K562 (cell line): ENCODE data around the gene SYT6. TPM values are rescaled to one million over a fixed set of nuclear protein-coding genes. Genes with fewer than 3 reads are reported as not detected.
A peak's percentile ranks its signal among the peaks of the same experiment; 100 is the strongest.

ENCODE experiments used
- ATAC-seq: fragments of 200-7000 bp; cut with Tn5 transposase; 3 replicates; pipeline ENCODE4 v1.9.1; 2020; ENCODE audit warnings: moderate library complexity
- BruUV-seq: library from RNA; stranded (reverse); fragments of 400-500 nt; replicated peaks from 2 replicates; lab custom pipeline; 2021; lab: Mats Ljungman, UMichigan
- CTCF ChIA-PET: fragments of 300-600 bp; formaldehyde crosslinking; extraction: SDS; loops from one replicate; lab custom pipeline; 2021; ENCODE audit warnings: low intra/inter-chr PET ratio; lab: Yijun Ruan, JAX
- POLR2A ChIA-PET: fragments of 300-600, 350-650 bp; sonication (Branson Sonifier 250); formaldehyde crosslinking; extraction: SDS; loops from one replicate; lab custom pipeline; 2021; ENCODE audit warnings: antibody characterized with exemption, inconsistent platforms; lab: Yijun Ruan, JAX
- DNase-seq, 4 experiments: peaks; one replicate each; pipeline versions ENCODE4 v3.0.0 to v3.0.0-alpha.2; 2011 to 2018; ENCODE audit warnings: low spot score in 3 of 4, mixed read lengths in 3 of 4; ENCODE audit errors: extremely low read depth in 1 of 4
- FAIRE-seq: peaks from 2 replicates; lab custom pipeline; 2011; peaks lifted over from hg19 to GRCh38; lab: Jason Lieb, UNC
- H2AFZ ChIP-seq: 2 replicates; pipeline ENCODE4 v1.6.0; 2011; ENCODE audit warnings: low read depth, low read length, control low read depth, inconsistent platforms
- H3K27ac ChIP-seq: fragments of 200-600 bp; 3 replicates; pipeline ENCODE4 v1.8.0; 2011; ENCODE audit warnings: low read depth, mild to moderate bottlenecking, control low read depth, inconsistent platforms, low read length, moderate library complexity, mixed read lengths; ENCODE audit errors: extremely low read depth
- H3K27me3 ChIP-seq, 2 experiments: fragments of 300-600 bp in 1 of 2; 2 replicates in 1 of 2; 3 replicates in 1 of 2; pipeline versions ENCODE4 v1.6.0 to v1.8.0; 2011; ENCODE audit warnings: inconsistent platforms in 2 of 2, low read length in 2 of 2, mild to moderate bottlenecking in 1 of 2, mixed read lengths in 1 of 2, moderate library complexity in 1 of 2; ENCODE audit not compliant: control insufficient read depth in 2 of 2, insufficient read depth in 2 of 2
- H3K36me3 ChIP-seq: fragments of 300-600 bp; 3 replicates; pipeline ENCODE4 v1.8.0; 2011; ENCODE audit warnings: mild to moderate bottlenecking, low read length, inconsistent platforms; ENCODE audit not compliant: control insufficient read depth, insufficient read depth
- H3K4me1 ChIP-seq, 2 experiments: fragments of 200-600 bp in 1 of 2; replicated peaks in 1 of 2; 2 replicates in 1 of 2; 3 replicates in 1 of 2; pipeline versions ENCODE4 v1.5.1 to v1.8.0; 2011; ENCODE audit warnings: inconsistent platforms in 2 of 2, low read length in 2 of 2, mild to moderate bottlenecking in 1 of 2, mixed read lengths in 1 of 2, moderate library complexity in 1 of 2; ENCODE audit not compliant: control insufficient read depth in 2 of 2, insufficient read depth in 2 of 2
- H3K4me2 ChIP-seq: 2 replicates; pipeline ENCODE4 v1.6.1; 2011; ENCODE audit warnings: low read length, control low read depth, inconsistent platforms, mixed read lengths; ENCODE audit not compliant: insufficient read depth
- H3K4me3 ChIP-seq: fragments of 200-600 bp; sonication (generic), shearing (Covaris generic); 2 replicates; pipeline ENCODE4 v1.5.1; 2016; ENCODE audit warnings: control low read depth, inconsistent platforms
- H3K79me2 ChIP-seq: fragments of 200-600 bp; 3 replicates; pipeline ENCODE4 v1.8.0; 2011; ENCODE audit warnings: low read length, inconsistent platforms; ENCODE audit not compliant: control insufficient read depth, insufficient read depth
- H3K9ac ChIP-seq, 2 experiments: 2 replicates each; pipeline versions ENCODE4 v1.6.0 to v1.6.1; 2011; ENCODE audit warnings: low read depth in 2 of 2, low read length in 2 of 2, control low read depth in 1 of 2, inconsistent platforms in 1 of 2, mild to moderate bottlenecking in 1 of 2, mixed read lengths in 1 of 2; ENCODE audit not compliant: insufficient read depth in 1 of 2
- H3K9me1 ChIP-seq: one replicate; pipeline ENCODE4 v1.6.0; 2011; ENCODE audit warnings: inconsistent platforms, mild to moderate bottlenecking, low read length, moderate library complexity; ENCODE audit not compliant: control insufficient read depth, insufficient read depth
- H3K9me3 ChIP-seq: replicated peaks from 2 replicates; pipeline ENCODE4 v1.5.1; 2011; ENCODE audit warnings: low read depth, low read length, inconsistent platforms; ENCODE audit not compliant: control insufficient read depth, insufficient read depth
- H4K20me1 ChIP-seq: replicated peaks from 2 replicates; pipeline ENCODE4 v1.6.1; 2011; ENCODE audit warnings: low read length, inconsistent platforms, mixed read lengths; ENCODE audit not compliant: control insufficient read depth, insufficient read depth
- ILF3 ChIP-seq: fragments of 450-650 bp; IDR thresholded peaks from 2 replicates; pipeline ENCODE4 v1.6.1; 2018; ENCODE audit warnings: antibody characterized with exemption, mild to moderate bottlenecking, moderate library complexity, borderline replicate concordance
- MCM3 ChIP-seq: fragments of 450-650 bp; IDR thresholded peaks from 2 replicates; pipeline ENCODE4 v1.6.1; 2016
- WGBS: fragments of 100-300 bp; shearing (Covaris generic); methylation state at CpG from one replicate; pipeline ENCODE4 v1.1.6; 2016; ENCODE audit warnings: low coverage, mixed read lengths; ENCODE audit not compliant: insufficient coverage; ENCODE audit errors: missing lambda C conversion rate; 5-methylcytosine and 5-hydroxymethylcytosine counted together
- in situ Hi-C: fragments of 300-500 bp; cut with MboI; formaldehyde crosslinking; loops from 4 replicates; pipeline ENCODE4 v1.15.0; 2018; ENCODE audit warnings: inconsistent platforms, mixed read lengths
- intact Hi-C: fragments of 100-400 bp; cut with micrococcal nuclease; formaldehyde crosslinking; loops from 2 replicates; pipeline ENCODE4 v1.14.2; 2022
- polyA plus RNA-seq, 8 experiments: library from polyadenylated mRNA; depleted of rRNA in 4 of 8; stranded (reverse) in 5 of 8; unstranded in 3 of 8; fragments of >200 nt; fragmentation: Nextera tagmentation in 2 of 8; fragmentation: Illumina TruSeq in 1 of 8; extraction: Ambion mirVana in 2 of 8; extraction: Trizol in 1 of 8; gene quantifications; 2 replicates each; pipeline versions ENCODE4 v1.2.1 to v1.2.3, GENCODE V29; 2011 to 2014; ENCODE audit warnings: inconsistent platforms in 1 of 8, missing spikeins in 1 of 8
- total RNA-seq, 7 experiments: library from RNA; depleted of rRNA in 6 of 7; stranded (reverse); fragments of >200 nt in 6 of 7; fragmentation: Illumina TruSeq in 2 of 7; extraction: Trizol in 2 of 7; gene quantifications; 2 replicates each; pipeline versions ENCODE4 v1.2.1 to v1.2.3, GENCODE V29; 2011 to 2021; ENCODE audit warnings: low replicate concordance in 1 of 7
- TF ChIP-seq, protein P1 (sequence below): fragments of 450-650 bp; IDR thresholded peaks from 2 replicates; pipeline ENCODE4 v1.6.1; 2016; ENCODE audit warnings: missing biosample characterization, missing genetic modification characterization
- TF ChIP-seq, protein P2 (sequence below): sonication (generic); formaldehyde crosslinking; IDR thresholded peaks from 2 replicates; pipeline ENCODE4 v1.9.0; 2022; ENCODE audit warnings: mild to moderate bottlenecking, missing genetic modification reagents
- TF ChIP-seq, protein P3 (sequence below): sonication (generic); formaldehyde crosslinking; IDR thresholded peaks from 2 replicates; pipeline ENCODE4 v1.5.0; 2020; ENCODE audit warnings: missing genetic modification reagents

SYT6 gene
- total and polyA plus RNA-seq, 9 of the 15 experiments (the other 6 are each of a cell fraction or from before 2014, with no cell fraction given), result 0.06 TPM; not detected in 8

GRCh38 chr1:114105421-114105979 lies 48.2 kb downstream of the SYT6 start:
- CTCF ChIA-PET, result no interaction called here
- Histone ChIP-seq H3K27ac (no peak overlapping the region), H2AFZ (peak overlapping the region; percentile 12; the same call in 1 of the 2 replicates), H3K9me3 (no peaks in the 10 kb centered on the region), H3K27me3 (peaks cover 20 to 49% of the 10 kb centered on the region in 2 experiments), H3K36me3 (no peaks in the 10 kb centered on the region), H3K4me2 (no peak overlapping the region), H3K79me2 (no peaks in the 10 kb centered on the region)
- intact Hi-C loops, result loop anchor here (10.0 kb wide), 1 partner anchor 131 kb away; the partner anchor contains the start of gene OLFML3
- no peak for FAIRE-seq
- no TSS peak for BruUV-seq
- under 1% methylated on average over 14 of the region's 14 CpGs for WGBS
- ATAC-seq, result peak; percentile 63
- TF ChIP-seq ILF3, result no peak
- TF ChIP-seq, protein P1, sequence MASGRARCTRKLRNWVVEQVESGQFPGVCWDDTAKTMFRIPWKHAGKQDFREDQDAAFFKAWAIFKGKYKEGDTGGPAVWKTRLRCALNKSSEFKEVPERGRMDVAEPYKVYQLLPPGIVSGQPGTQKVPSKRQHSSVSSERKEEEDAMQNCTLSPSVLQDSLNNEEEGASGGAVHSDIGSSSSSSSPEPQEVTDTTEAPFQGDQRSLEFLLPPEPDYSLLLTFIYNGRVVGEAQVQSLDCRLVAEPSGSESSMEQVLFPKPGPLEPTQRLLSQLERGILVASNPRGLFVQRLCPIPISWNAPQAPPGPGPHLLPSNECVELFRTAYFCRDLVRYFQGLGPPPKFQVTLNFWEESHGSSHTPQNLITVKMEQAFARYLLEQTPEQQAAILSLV (tag), result no peak
- no peak for TF ChIP-seq MCM3
- TF ChIP-seq, protein P2, sequence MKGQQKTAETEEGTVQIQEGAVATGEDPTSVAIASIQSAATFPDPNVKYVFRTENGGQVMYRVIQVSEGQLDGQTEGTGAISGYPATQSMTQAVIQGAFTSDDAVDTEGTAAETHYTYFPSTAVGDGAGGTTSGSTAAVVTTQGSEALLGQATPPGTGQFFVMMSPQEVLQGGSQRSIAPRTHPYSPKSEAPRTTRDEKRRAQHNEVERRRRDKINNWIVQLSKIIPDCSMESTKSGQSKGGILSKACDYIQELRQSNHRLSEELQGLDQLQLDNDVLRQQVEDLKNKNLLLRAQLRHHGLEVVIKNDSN (CRISPR knock-in tag), result 0 out of 2 replicates have a peak, but pooled peaks have one; percentile 42
- TF ChIP-seq, protein P3, sequence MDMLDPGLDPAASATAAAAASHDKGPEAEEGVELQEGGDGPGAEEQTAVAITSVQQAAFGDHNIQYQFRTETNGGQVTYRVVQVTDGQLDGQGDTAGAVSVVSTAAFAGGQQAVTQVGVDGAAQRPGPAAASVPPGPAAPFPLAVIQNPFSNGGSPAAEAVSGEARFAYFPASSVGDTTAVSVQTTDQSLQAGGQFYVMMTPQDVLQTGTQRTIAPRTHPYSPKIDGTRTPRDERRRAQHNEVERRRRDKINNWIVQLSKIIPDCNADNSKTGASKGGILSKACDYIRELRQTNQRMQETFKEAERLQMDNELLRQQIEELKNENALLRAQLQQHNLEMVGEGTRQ (CRISPR knock-in tag), result peak; percentile 30; the same call in 1 of the 2 replicates
- TF ChIP-seq, all 486 proteins: peak for 2
- Histone ChIP-seq H3K4me3 (no peak overlapping the region), H4K20me1 (no peaks in the 10 kb centered on the region; the same call in 1 of the 2 replicates), H3K9ac (0 out of 4 replicates have a peak overlapping the region, but pooled peaks of 1 of the 2 experiments have one; percentile 40), H3K9me1 (no peaks in the 10 kb centered on the region), H3K4me1 (peaks cover 0 to 3% of the 10 kb centered on the region in 2 experiments; a peak in 1 of 5 replicates)
- DNase-seq, result peak in 2 of 4 experiments; percentile 28 to 35
- in situ Hi-C loops, result no loop called here
- POLR2A ChIA-PET, result no interaction called here
